ENCODE results near the gene ADD3. TPM values are rescaled to one million over a fixed set of nuclear protein-coding genes. Genes with fewer than 3 reads are reported as not detected.
"Not testable (repeated sequence)": the region's sequence is repeated elsewhere in the genome, so short reads cannot be mapped to it uniquely, and the experiment has no call there.

The ADD3 gene
- total RNA-seq, 1 donor from 2014 or later, result 94.6 TPM

- Histone ChIP-seq H3K4me3 (no peak overlapping the region), H3K27me3 (ENCODE audit: low read depth) (no peaks in the 10 kb centered on the region), H3K9me3 (no peaks in the 10 kb centered on the region), H3K4me1 (no peaks in the 10 kb centered on the region), H3K27ac (no peak overlapping the region), H3K36me3 (no peaks in the 10 kb centered on the region)
- intact Hi-C loops (cut with DNase I), result no loop called here
- no peak for TF ChIP-seq CTCF (IDR thresholded peaks at IDR 0.05)
- DNase-seq (no peak), ATAC-seq (peak in 1 of 2 donors; percentile 35)
Measured at GRCh38 chr10:110107430-110107829, 99.6 kb downstream of the ADD3 start.

GRCh38 chr10:110107887-110108286 lies 100.1 kb downstream of the ADD3 start:
- ATAC-seq, result no peak
- intact Hi-C loops (cut with DNase I), result no loop called here

GRCh38 chr10:110109511-110109910 lies 101.7 kb downstream of the ADD3 start:
- Histone ChIP-seq H3K9me3 (no peaks in the 10 kb centered on the region), H3K27me3 (ENCODE audit: low read depth) (no peaks in the 10 kb centered on the region), H3K4me1 (no peaks in the 10 kb centered on the region), H3K27ac (no peak overlapping the region), H3K36me3 (peaks cover 18% of the 10 kb centered on the region), H3K4me3 (no peak overlapping the region)
- ATAC-seq (no peak), DNase-seq (no peak)
- no peak for TF ChIP-seq CTCF (IDR thresholded peaks at IDR 0.05)
- intact Hi-C loops (cut with DNase I), result no loop called here

More at GRCh38 chr10:110107887-110108286, 100.1 kb downstream of the ADD3 start:
- DNase-seq, result no peak
- Histone ChIP-seq H3K36me3 (peaks cover 3% of the 10 kb centered on the region), H3K4me1 (no peaks in the 10 kb centered on the region), H3K9me3 (no peaks in the 10 kb centered on the region), H3K27ac (no peak overlapping the region), H3K27me3 (ENCODE audit: low read depth) (no peaks in the 10 kb centered on the region), H3K4me3 (no peak overlapping the region)
- TF ChIP-seq CTCF (IDR thresholded peaks at IDR 0.05), result no peak

GRCh38 chr10:110110338-110110737 lies 102.6 kb downstream of the ADD3 start:
- Histone ChIP-seq H3K27me3 (ENCODE audit: low read depth) (no peaks in the 10 kb centered on the region), H3K4me3 (no peak overlapping the region), H3K9me3 (no peaks in the 10 kb centered on the region), H3K4me1 (no peaks in the 10 kb centered on the region), H3K36me3 (peaks cover 25% of the 10 kb centered on the region), H3K27ac (no peak overlapping the region)
- intact Hi-C loops (cut with DNase I), result no loop called here
- no peak for ATAC-seq
- TF ChIP-seq CTCF (IDR thresholded peaks at IDR 0.05), result no peak
- no peak for DNase-seq

- no peak for DNase-seq
- intact Hi-C loops (cut with DNase I), result no loop called here
- no peaks in the 10 kb centered on the region for H3K4me1 ChIP-seq
- H3K4me3 ChIP-seq, result no peak overlapping the region
- ATAC-seq, result no peak
- TF ChIP-seq CTCF (IDR thresholded peaks at IDR 0.05), result no peak
- no peaks in the 10 kb centered on the region for H3K27me3 ChIP-seq (ENCODE audit: low read depth)
- H3K36me3 ChIP-seq, result peaks cover 46% of the 10 kb centered on the region
- no peak overlapping the region for H3K27ac ChIP-seq
- H3K9me3 ChIP-seq, result no peaks in the 10 kb centered on the region
Measured at GRCh38 chr10:110113670-110114337, 106.0 kb downstream of the ADD3 start.

- H3K4me1 ChIP-seq; H3K4me3 ChIP-seq; H3K27me3 ChIP-seq (ENCODE audit: low read depth); H3K9me3 ChIP-seq; intact Hi-C loops (cut with DNase I); DNase-seq; H3K27ac ChIP-seq; ATAC-seq: not testable (repeated sequence)
- H3K36me3 ChIP-seq, result peaks cover 54% of the 10 kb centered on the region
Measured at GRCh38 chr10:110114668-110115067, 106.9 kb downstream of the ADD3 start.

Measured in lower lobe of right lung (tissue), 2 donors.